GM12864 (cell line): ENCODE measurements around the gene ACOX1.
A peak's percentile ranks its signal among the peaks of the same experiment; 100 is the strongest.
"Not testable (repeated sequence)": the region's sequence is repeated elsewhere in the genome, so short reads cannot be mapped to it uniquely, and the experiment has no call there.

ENCODE experiments used
- DNase-seq: peaks from one replicate; pipeline ENCODE4 v3.0.0-alpha.2; 2011; ENCODE audit warnings: low read depth
- H3K4me3 ChIP-seq: 2 replicates; pipeline ENCODE4 v1.5.1; 2011; ENCODE audit warnings: mild to moderate bottlenecking, low read depth, low read length, control low read depth
- CTCF ChIP-seq: IDR thresholded peaks from 2 replicates; pipeline ENCODE4 v1.5.1; 2011; ENCODE audit warnings: low read depth, mild to moderate bottlenecking, moderate library complexity, low read length, control low read depth, inconsistent platforms; ENCODE audit errors: missing control alignments

ACOX1 gene

DNA sequence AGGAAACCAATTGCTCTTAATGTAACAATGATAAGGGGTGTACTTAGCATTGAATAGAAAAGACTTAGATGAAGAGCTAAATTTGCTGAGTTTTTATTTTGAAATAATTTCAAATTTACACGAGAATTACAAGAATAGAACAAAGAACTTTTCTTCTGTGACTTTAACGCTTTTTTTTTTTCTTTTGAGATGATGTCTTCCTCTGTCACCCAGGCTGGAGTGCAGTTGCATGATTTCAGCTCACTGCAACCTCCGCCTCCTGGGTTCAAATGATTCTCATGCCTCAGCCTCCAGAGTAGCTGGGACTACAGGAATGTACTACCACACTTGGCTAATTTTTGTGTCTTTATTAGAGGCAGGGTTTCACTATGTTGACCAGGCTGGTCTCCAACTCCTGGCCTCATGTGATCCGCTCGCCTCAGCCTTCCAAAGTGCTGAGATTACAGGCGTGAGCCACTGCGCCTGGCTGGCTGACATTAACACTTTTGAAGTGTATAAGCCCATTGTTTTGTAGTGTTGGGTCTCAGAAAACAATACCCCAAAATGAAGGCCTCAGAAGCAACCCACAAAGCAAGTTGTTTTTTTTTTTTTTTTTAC lies 2.2 kb upstream of the ACOX1 start:
- no peak for DNase-seq
- no peak for TF ChIP-seq CTCF
- no peak overlapping the region for H3K4me3 ChIP-seq

DNA sequence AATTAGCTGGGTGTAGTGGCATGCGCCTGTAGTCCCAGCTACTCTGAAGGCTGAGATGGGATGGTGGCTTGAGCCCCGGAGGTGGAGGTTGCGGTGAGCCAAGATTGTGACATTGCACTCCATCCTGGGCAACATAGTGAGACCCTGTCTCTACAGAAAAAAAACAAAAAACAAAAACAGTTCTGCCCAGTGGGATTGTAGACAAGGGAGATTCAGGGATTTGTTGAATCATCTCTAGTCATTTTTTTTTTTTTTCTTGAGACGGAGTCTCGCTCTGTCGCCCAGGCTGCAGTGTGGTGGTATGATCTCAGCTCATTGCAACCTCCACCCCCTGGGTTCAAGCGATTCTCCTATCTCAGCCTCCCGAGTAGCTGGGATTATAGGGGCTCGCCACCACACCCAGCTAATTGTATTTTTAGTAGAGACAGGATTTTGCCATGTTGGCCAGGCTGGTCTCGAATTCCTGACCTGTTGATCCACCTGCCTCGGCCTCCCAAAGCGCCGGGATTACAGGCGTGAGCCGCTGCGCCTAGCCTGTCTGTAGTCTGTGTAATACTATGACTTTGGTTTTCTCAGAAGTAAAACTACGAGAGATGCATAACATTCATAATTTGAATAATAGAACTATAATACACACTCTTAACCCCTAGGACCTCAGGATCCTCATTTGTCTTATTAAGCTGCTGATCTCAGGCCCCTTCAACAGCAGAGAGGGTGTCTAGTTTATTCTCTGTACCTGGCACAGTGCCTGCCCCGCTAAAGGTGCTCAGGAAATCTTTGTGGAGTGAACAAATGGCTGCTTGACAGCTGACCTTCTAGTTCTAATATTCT lies 1.4 kb upstream of the ACOX1 start:
- DNase-seq, result no peak
- H3K4me3 ChIP-seq, result peak overlapping the region; percentile 93
- no peak for TF ChIP-seq CTCF

DNA sequence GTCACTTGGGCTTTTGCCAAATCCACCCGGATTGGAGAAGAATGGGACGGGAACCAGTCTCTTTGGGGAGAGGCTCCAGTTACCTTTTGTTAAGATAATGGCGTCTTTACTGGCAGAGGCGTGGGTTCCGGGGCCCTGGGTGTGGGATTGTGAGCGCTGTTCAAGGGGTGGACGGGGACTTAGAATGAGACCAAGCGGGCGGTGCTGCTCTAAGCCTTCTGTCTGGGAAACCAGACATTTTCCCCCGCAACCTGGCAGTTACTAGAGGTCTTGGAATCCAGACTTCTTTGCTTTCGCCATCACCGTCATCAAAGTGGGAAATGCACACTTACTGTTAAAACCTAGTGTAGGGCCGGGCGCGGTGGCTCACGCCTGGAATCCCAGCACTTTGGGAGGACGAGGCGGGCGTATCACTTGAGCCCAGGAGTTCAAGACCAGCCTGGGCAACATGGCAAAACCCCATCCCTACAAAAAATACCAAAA lies 780 bp upstream of the ACOX1 start:
- peak overlapping the region; percentile 93 for H3K4me3 ChIP-seq
- TF ChIP-seq CTCF, result no peak
- no peak for DNase-seq

- no peak for TF ChIP-seq CTCF
These were observed 2.7 kb downstream of the ACOX1 start for GRCh38 chr17:75976175-75976848.

GRCh38 chr17:75975757-75976174 lies 3.2 kb downstream of the ACOX1 start:
- no peak for TF ChIP-seq CTCF
- DNase-seq, result no peak
- no peak overlapping the region for H3K4me3 ChIP-seq

More at GRCh38 chr17:75976175-75976848, 2.7 kb downstream of the ACOX1 start:
- DNase-seq, result no peak
- no peak overlapping the region for H3K4me3 ChIP-seq

- not testable (repeated sequence) for H3K4me3 ChIP-seq, DNase-seq
These were observed 3.8 kb downstream of the ACOX1 start for GRCh38 chr17:75975187-75975586.

- no peak overlapping the region for H3K4me3 ChIP-seq
- DNase-seq, result no peak
- no peak for TF ChIP-seq CTCF
These were observed 8.3 kb downstream of the ACOX1 start for GRCh38 chr17:75970626-75971025.
